ENCODE data around the gene AK9.

- TF ChIP-seq POLR2AphosphoS5 (IDR thresholded peaks at IDR 0.05; ENCODE audit: low read depth, low read length) (no peak), TCF7L2 (IDR thresholded peaks at IDR 0.05; ENCODE audit: low read depth, low read length) (no peak), SIN3A (IDR thresholded peaks at IDR 0.05; ENCODE audit: borderline replicate concordance, insufficient read depth, low read depth, low read length) (no peak)
- TF ChIP-seq, protein P1, sequence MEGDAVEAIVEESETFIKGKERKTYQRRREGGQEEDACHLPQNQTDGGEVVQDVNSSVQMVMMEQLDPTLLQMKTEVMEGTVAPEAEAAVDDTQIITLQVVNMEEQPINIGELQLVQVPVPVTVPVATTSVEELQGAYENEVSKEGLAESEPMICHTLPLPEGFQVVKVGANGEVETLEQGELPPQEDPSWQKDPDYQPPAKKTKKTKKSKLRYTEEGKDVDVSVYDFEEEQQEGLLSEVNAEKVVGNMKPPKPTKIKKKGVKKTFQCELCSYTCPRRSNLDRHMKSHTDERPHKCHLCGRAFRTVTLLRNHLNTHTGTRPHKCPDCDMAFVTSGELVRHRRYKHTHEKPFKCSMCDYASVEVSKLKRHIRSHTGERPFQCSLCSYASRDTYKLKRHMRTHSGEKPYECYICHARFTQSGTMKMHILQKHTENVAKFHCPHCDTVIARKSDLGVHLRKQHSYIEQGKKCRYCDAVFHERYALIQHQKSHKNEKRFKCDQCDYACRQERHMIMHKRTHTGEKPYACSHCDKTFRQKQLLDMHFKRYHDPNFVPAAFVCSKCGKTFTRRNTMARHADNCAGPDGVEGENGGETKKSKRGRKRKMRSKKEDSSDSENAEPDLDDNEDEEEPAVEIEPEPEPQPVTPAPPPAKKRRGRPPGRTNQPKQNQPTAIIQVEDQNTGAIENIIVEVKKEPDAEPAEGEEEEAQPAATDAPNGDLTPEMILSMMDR (IDR thresholded peaks at IDR 0.05) = no peak
- TF ChIP-seq, protein P2, sequence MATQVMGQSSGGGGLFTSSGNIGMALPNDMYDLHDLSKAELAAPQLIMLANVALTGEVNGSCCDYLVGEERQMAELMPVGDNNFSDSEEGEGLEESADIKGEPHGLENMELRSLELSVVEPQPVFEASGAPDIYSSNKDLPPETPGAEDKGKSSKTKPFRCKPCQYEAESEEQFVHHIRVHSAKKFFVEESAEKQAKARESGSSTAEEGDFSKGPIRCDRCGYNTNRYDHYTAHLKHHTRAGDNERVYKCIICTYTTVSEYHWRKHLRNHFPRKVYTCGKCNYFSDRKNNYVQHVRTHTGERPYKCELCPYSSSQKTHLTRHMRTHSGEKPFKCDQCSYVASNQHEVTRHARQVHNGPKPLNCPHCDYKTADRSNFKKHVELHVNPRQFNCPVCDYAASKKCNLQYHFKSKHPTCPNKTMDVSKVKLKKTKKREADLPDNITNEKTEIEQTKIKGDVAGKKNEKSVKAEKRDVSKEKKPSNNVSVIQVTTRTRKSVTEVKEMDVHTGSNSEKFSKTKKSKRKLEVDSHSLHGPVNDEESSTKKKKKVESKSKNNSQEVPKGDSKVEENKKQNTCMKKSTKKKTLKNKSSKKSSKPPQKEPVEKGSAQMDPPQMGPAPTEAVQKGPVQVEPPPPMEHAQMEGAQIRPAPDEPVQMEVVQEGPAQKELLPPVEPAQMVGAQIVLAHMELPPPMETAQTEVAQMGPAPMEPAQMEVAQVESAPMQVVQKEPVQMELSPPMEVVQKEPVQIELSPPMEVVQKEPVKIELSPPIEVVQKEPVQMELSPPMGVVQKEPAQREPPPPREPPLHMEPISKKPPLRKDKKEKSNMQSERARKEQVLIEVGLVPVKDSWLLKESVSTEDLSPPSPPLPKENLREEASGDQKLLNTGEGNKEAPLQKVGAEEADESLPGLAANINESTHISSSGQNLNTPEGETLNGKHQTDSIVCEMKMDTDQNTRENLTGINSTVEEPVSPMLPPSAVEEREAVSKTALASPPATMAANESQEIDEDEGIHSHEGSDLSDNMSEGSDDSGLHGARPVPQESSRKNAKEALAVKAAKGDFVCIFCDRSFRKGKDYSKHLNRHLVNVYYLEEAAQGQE (IDR thresholded peaks at IDR 0.05; ENCODE audit: insufficient read depth in 1 of 2, low read depth in 2 of 2, low read length in 1 of 2) = no peak
These were observed 229.1 kb downstream of the AK9 start for GRCh38 chr6:109461733-109462526.
